Suppressor macrophage (primary cell): ENCODE measurements around the gene LGI4.

Experiments
- DNase-seq, 4 experiments: peaks; one replicate each; pipeline ENCODE4 v3.0.0-alpha.2; 2020 to 2022

LGI4 gene

GRCh38 chr19:35084509-35084762 lies 50.4 kb downstream of the LGI4 start:
- DNase-seq = no peak

- DNase-seq = no peak
Measured at GRCh38 chr19:35083691-35084508, 51.0 kb downstream of the LGI4 start.

DNA sequence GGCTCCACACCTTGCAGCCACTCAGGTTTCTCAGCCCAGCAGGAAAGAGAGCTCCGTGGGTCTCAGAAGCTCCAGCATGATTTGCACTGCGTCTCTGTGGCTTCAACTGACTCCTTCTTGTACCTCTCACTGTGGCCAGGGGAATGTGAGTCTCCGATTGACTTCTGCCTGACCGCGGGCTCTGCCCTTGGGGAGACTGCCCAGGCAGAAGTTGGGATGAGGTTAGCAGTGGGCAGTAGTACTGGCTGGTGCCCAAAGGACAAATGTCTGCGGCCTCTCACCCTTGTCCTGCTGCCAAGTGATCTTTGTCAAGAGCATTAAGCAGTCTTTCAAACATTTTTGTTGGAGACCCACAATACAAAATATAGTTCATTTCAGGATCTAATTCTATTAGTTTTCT lies 53.7 kb downstream of the LGI4 start:
- no peak for DNase-seq

DNA sequence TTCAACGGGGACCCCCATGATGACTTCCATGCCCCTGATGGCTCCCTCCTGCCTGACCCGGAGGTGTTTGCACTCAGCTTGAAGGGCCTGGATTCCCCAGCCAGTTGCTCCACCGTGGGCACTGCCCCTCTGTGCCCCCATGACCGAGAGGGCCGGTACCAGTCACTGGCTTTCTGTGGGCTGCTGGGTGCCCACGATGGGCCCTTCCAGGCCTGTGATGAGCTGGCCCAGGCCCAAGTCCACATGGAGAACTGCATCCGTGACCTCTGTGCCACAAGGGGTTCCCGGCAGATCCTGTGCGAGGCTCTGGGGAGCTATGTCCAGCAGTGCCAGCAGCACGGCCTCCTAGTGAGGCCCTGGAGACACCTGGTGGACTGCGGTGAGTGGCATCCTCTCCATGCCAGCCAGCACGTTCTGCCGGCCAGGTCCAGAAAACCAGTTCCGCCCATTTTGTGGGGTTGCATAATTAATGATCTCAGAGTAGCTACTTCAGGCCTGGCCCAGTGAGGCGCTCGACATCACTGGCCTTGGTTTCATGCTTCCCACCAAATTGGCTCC lies 54.2 kb downstream of the LGI4 start:
- DNase-seq = no peak

DNA sequence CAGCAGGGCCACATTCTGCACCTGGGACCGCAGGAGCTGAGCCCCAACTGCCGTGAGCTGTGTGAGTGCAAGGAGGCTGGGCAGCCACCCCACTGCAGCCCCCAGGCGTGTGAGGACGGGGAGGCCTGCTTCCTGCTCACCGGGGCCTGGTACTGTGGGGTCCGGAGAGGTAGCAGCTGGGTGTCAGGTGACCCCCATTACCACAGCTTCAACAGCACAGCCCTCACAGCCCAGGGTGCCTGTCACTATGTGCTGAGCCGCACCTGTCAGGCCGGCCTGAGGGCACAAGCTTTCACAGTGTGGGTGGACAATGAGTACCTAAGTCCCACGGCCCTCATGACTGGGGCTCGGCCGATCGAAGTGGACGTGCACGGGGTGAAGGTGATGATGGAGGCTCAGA lies 55.0 kb downstream of the LGI4 start:
- no peak for DNase-seq

- DNase-seq = no peak
Measured at GRCh38 chr19:35077411-35078223, 57.2 kb downstream of the LGI4 start.

DNA sequence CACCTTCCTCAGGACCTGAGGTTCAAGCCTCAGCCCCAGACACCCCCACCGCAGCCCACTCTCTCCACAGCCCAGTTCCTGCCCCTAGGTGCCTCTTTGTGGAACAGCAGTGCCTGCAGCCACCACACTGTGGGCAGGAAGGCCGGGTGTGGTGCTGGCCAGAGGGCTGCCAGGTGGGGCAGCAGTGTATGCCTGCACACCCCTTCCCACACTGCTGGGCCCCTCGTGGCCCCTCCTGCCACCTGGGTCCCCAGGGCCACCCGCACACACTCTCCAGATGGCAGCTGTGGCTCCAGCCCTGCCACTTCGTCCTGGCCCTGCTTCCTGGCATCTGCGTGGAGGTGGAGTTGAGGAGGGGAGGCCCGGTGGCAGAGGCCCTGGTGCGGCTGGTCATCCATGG lies 58.2 kb downstream of the LGI4 start:
- DNase-seq = no peak

DNA sequence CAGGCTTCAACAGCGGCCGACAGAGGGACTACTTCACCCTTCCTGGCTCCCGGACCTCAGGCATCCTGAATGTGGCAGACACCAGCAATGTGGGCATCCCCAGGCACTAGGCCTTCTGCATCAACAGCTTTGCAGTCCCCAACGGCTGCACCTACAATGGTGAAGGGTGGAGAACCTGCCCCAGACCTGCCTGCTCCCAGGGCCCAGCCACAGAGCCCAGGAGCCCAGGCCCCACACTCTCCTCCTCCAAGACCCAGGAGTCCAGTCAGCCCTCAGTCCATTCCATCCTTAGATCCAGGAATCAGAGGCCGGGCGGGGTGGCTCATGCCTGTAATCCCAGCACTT lies 58.9 kb downstream of the LGI4 start:
- no peak for DNase-seq

- DNase-seq = no peak
Measured at GRCh38 chr19:35075202-35076025, 59.4 kb downstream of the LGI4 start.
